Stimulated activated CD4-positive, alpha-beta T cell treated with anti-CD3 and anti-CD28 coated beads, Interleukin-15, amount 100 ng/mL, for 24 hours (primary cell): ENCODE data around the gene MSMB.
"Not testable (repeated sequence)": the region's sequence is repeated elsewhere in the genome, so short reads cannot be mapped to it uniquely, and the experiment has no call there.

Source experiments
- DNase-seq: peaks from one replicate; pipeline ENCODE4 v3.0.0-alpha.2; 2020

Gene MSMB

GRCh38 chr10:46069771-46070463 lies 23.8 kb upstream of the MSMB start:
- DNase-seq, result no peak

- no peak for DNase-seq
Observed at GRCh38 chr10:46068905-46069304, 22.8 kb upstream of the MSMB start.

- DNase-seq, result no peak
Observed at GRCh38 chr10:46068117-46068516, 22.0 kb upstream of the MSMB start.

- no peak for DNase-seq
Observed at GRCh38 chr10:46064269-46064817, 18.3 kb upstream of the MSMB start.

GRCh38 chr10:46062723-46063428 lies 16.8 kb upstream of the MSMB start:
- DNase-seq, result no peak

- DNase-seq, result no peak
Observed at GRCh38 chr10:46060706-46061105, 14.6 kb upstream of the MSMB start.

- DNase-seq, result not testable (repeated sequence)
Observed at GRCh38 chr10:46057927-46058326, 11.9 kb upstream of the MSMB start.

- DNase-seq, result no peak
Observed at GRCh38 chr10:46057038-46057437, 11.0 kb upstream of the MSMB start.

GRCh38 chr10:46055771-46056170 lies 9.7 kb upstream of the MSMB start:
- no peak for DNase-seq

- DNase-seq, result no peak
Observed at GRCh38 chr10:46053534-46054434, 7.7 kb upstream of the MSMB start.

- no peak for DNase-seq
Observed at GRCh38 chr10:46052791-46053375, 6.8 kb upstream of the MSMB start.

GRCh38 chr10:46052057-46052790 lies 6.2 kb upstream of the MSMB start:
- DNase-seq, result no peak

GRCh38 chr10:46050941-46051623 lies 5.0 kb upstream of the MSMB start:
- DNase-seq, result no peak

GRCh38 chr10:46049497-46049831 lies 3.4 kb upstream of the MSMB start:
- DNase-seq, result not testable (repeated sequence)

- no peak for DNase-seq
Observed at GRCh38 chr10:46048152-46048551, 2.1 kb upstream of the MSMB start.

GRCh38 chr10:46042527-46042926 lies 3.5 kb downstream of the MSMB start:
- no peak for DNase-seq

GRCh38 chr10:46040004-46040403 lies 6.1 kb downstream of the MSMB start:
- no peak for DNase-seq

GRCh38 chr10:46037107-46037825 lies 8.8 kb downstream of the MSMB start:
- no peak for DNase-seq

GRCh38 chr10:46035923-46036849 lies 9.9 kb downstream of the MSMB start:
- DNase-seq, result no peak

- DNase-seq, result no peak
Observed at GRCh38 chr10:46033602-46034011, 12.5 kb downstream of the MSMB start.
